ENCODE measurements around the gene SCN4B. TPM values are rescaled to one million over a fixed set of nuclear protein-coding genes. Genes with fewer than 3 reads are reported as not detected.

Gene SCN4B
- total RNA-seq, 1 donor: 0.10 TPM

GRCh38 chr11:118111019-118111743 lies 41.4 kb downstream of the SCN4B start:
- no peaks in the 10 kb centered on the region for H3K4me1 ChIP-seq (ENCODE audit: insufficient read depth, low read length)
- H3K4me3 ChIP-seq (ENCODE audit: low read length): no peak overlapping the region
- no peaks in the 10 kb centered on the region for H3K27me3 ChIP-seq (ENCODE audit: insufficient read depth, low read length)
- H3K9me3 ChIP-seq (ENCODE audit: low read depth, low read length): no peaks in the 10 kb centered on the region

GRCh38 chr11:118109231-118109630 lies 43.4 kb downstream of the SCN4B start:
- H3K9me3 ChIP-seq (ENCODE audit: low read depth, low read length): no peaks in the 10 kb centered on the region
- no peaks in the 10 kb centered on the region for H3K27me3 ChIP-seq (ENCODE audit: insufficient read depth, low read length)
- H3K4me3 ChIP-seq (ENCODE audit: low read length): no peak overlapping the region
- no peaks in the 10 kb centered on the region for H3K4me1 ChIP-seq (ENCODE audit: insufficient read depth, low read length)

- no peaks in the 10 kb centered on the region for H3K4me1 ChIP-seq (ENCODE audit: insufficient read depth, low read length)
- H3K9me3 ChIP-seq (ENCODE audit: low read depth, low read length): no peaks in the 10 kb centered on the region
- H3K27me3 ChIP-seq (ENCODE audit: insufficient read depth, low read length): no peaks in the 10 kb centered on the region
- no peak overlapping the region for H3K4me3 ChIP-seq (ENCODE audit: low read length)
Measured at GRCh38 chr11:118108513-118108912, 44.1 kb downstream of the SCN4B start.

- Histone ChIP-seq H3K9me3 (ENCODE audit: low read depth, low read length) (no peaks in the 10 kb centered on the region), H3K4me3 (ENCODE audit: low read length) (no peak overlapping the region), H3K4me1 (ENCODE audit: insufficient read depth, low read length) (no peaks in the 10 kb centered on the region), H3K27me3 (ENCODE audit: insufficient read depth, low read length) (no peaks in the 10 kb centered on the region)
Measured at GRCh38 chr11:118106789-118107335, 45.8 kb downstream of the SCN4B start.

- no peaks in the 10 kb centered on the region for H3K9me3 ChIP-seq (ENCODE audit: low read depth, low read length)
- H3K27me3 ChIP-seq (ENCODE audit: insufficient read depth, low read length): no peaks in the 10 kb centered on the region
- H3K4me3 ChIP-seq (ENCODE audit: low read length): no peak overlapping the region
- no peaks in the 10 kb centered on the region for H3K4me1 ChIP-seq (ENCODE audit: insufficient read depth, low read length)
Measured at GRCh38 chr11:118105657-118106305, 46.8 kb downstream of the SCN4B start.

- Histone ChIP-seq H3K27me3 (ENCODE audit: insufficient read depth, low read length) (no peaks in the 10 kb centered on the region), H3K4me3 (ENCODE audit: low read length) (no peak overlapping the region), H3K9me3 (ENCODE audit: low read depth, low read length) (no peaks in the 10 kb centered on the region), H3K4me1 (ENCODE audit: insufficient read depth, low read length) (no peaks in the 10 kb centered on the region)
Measured at GRCh38 chr11:118104491-118104890, 48.1 kb downstream of the SCN4B start.

- no peaks in the 10 kb centered on the region for H3K4me1 ChIP-seq (ENCODE audit: insufficient read depth, low read length)
- H3K9me3 ChIP-seq (ENCODE audit: low read depth, low read length): no peaks in the 10 kb centered on the region
Measured at GRCh38 chr11:118102721-118103261, 49.8 kb downstream of the SCN4B start.

GRCh38 chr11:118100691-118101232 lies 51.9 kb downstream of the SCN4B start:
- no peak overlapping the region for H3K4me3 ChIP-seq (ENCODE audit: low read length)

More at GRCh38 chr11:118102721-118103261, 49.8 kb downstream of the SCN4B start:
- Histone ChIP-seq H3K4me3 (ENCODE audit: low read length) (no peak overlapping the region), H3K27me3 (ENCODE audit: insufficient read depth, low read length) (no peaks in the 10 kb centered on the region)

GRCh38 chr11:118099838-118100556 lies 52.6 kb downstream of the SCN4B start:
- H3K4me3 ChIP-seq (ENCODE audit: low read length): no peak overlapping the region
- no peaks in the 10 kb centered on the region for H3K27me3 ChIP-seq (ENCODE audit: insufficient read depth, low read length)
- H3K9me3 ChIP-seq (ENCODE audit: low read depth, low read length): no peaks in the 10 kb centered on the region
- no peaks in the 10 kb centered on the region for H3K4me1 ChIP-seq (ENCODE audit: insufficient read depth, low read length)

More at GRCh38 chr11:118100691-118101232, 51.9 kb downstream of the SCN4B start:
- Histone ChIP-seq H3K9me3 (ENCODE audit: low read depth, low read length) (no peaks in the 10 kb centered on the region), H3K27me3 (ENCODE audit: insufficient read depth, low read length) (no peaks in the 10 kb centered on the region), H3K4me1 (ENCODE audit: insufficient read depth, low read length) (no peaks in the 10 kb centered on the region)

- Histone ChIP-seq H3K27me3 (ENCODE audit: insufficient read depth, low read length) (no peaks in the 10 kb centered on the region), H3K9me3 (ENCODE audit: low read depth, low read length) (no peaks in the 10 kb centered on the region), H3K4me1 (ENCODE audit: insufficient read depth, low read length) (no peaks in the 10 kb centered on the region), H3K4me3 (ENCODE audit: low read length) (no peak overlapping the region)
Measured at GRCh38 chr11:118098996-118099837, 53.4 kb downstream of the SCN4B start.

GRCh38 chr11:118095967-118096367 lies 56.7 kb downstream of the SCN4B start:
- Histone ChIP-seq H3K4me1 (ENCODE audit: insufficient read depth, low read length) (no peaks in the 10 kb centered on the region), H3K4me3 (ENCODE audit: low read length) (no peak overlapping the region), H3K27me3 (ENCODE audit: insufficient read depth, low read length) (no peaks in the 10 kb centered on the region), H3K9me3 (ENCODE audit: low read depth, low read length) (no peaks in the 10 kb centered on the region)

- Histone ChIP-seq H3K4me1 (ENCODE audit: insufficient read depth, low read length) (no peaks in the 10 kb centered on the region), H3K27me3 (ENCODE audit: insufficient read depth, low read length) (no peaks in the 10 kb centered on the region), H3K4me3 (ENCODE audit: low read length) (no peak overlapping the region), H3K9me3 (ENCODE audit: low read depth, low read length) (no peaks in the 10 kb centered on the region)
Measured at GRCh38 chr11:118095493-118095892, 57.1 kb downstream of the SCN4B start.

- Histone ChIP-seq H3K27me3 (ENCODE audit: insufficient read depth, low read length) (no peaks in the 10 kb centered on the region), H3K4me1 (ENCODE audit: insufficient read depth, low read length) (peaks cover 13% of the 10 kb centered on the region), H3K4me3 (ENCODE audit: low read length) (no peak overlapping the region), H3K9me3 (ENCODE audit: low read depth, low read length) (no peaks in the 10 kb centered on the region)
Measured at GRCh38 chr11:118092907-118093571, 59.6 kb downstream of the SCN4B start.
